HepG2 (cell line): ENCODE measurements around the gene ERMARD. TPM values are rescaled to one million over a fixed set of nuclear protein-coding genes. Genes with fewer than 3 reads are reported as not detected.

Experiments
- BRCA1 ChIP-seq: sonication (generic); formaldehyde crosslinking; IDR thresholded peaks from 2 replicates; pipeline ENCODE4 v1.4.0; 2020; ENCODE audit warnings: missing genetic modification reagents
- CERS6 ChIP-seq: sonication (generic); formaldehyde crosslinking; IDR thresholded peaks from 2 replicates; pipeline ENCODE4 v1.5.0; 2020; ENCODE audit warnings: missing genetic modification reagents
- E2F2 ChIP-seq: sonication (generic); formaldehyde crosslinking; IDR thresholded peaks from 2 replicates; pipeline ENCODE4 v1.4.0; 2020; ENCODE audit warnings: missing genetic modification reagents, borderline replicate concordance
- FLYWCH1 ChIP-seq: sonication (generic); formaldehyde crosslinking; IDR thresholded peaks from 2 replicates; pipeline ENCODE4 v1.8.1; 2023; ENCODE audit warnings: mild to moderate bottlenecking, missing genetic modification reagents
- FOSL1 ChIP-seq: sonication (generic); formaldehyde crosslinking; IDR thresholded peaks from 2 replicates; pipeline ENCODE4 v1.9.0; 2021; ENCODE audit warnings: missing genetic modification reagents, borderline replicate concordance
- HMGXB3 ChIP-seq: sonication (generic); formaldehyde crosslinking; IDR thresholded peaks from 2 replicates; pipeline ENCODE4 v1.4.0; 2020; ENCODE audit warnings: missing genetic modification reagents, borderline replicate concordance
- KDM1A ChIP-seq: IDR thresholded peaks from 2 replicates; pipeline ENCODE4 v1.6.1; 2016; ENCODE audit warnings: missing compliant biosample characterization
- LCORL ChIP-seq, 2 experiments: fragments of 450-650 bp in 1 of 2; sonication (generic) in 1 of 2; formaldehyde crosslinking in 1 of 2; IDR thresholded peaks; 2 replicates each; pipeline versions ENCODE4 v1.5.0 to v1.6.1; 2017 to 2020; ENCODE audit warnings: antibody characterized with exemption in 1 of 2, missing genetic modification reagents in 1 of 2
- PAF1 ChIP-seq: IDR thresholded peaks from 2 replicates; pipeline ENCODE4 v1.6.1; 2016; ENCODE audit warnings: missing genetic modification reagents, missing compliant biosample characterization
- SATB2 ChIP-seq: sonication (generic); formaldehyde crosslinking; IDR thresholded peaks from 2 replicates; pipeline ENCODE4 v1.5.0; 2020; ENCODE audit warnings: missing genetic modification reagents
- SIX4 ChIP-seq: sonication (generic); formaldehyde crosslinking; IDR thresholded peaks from 2 replicates; pipeline ENCODE4 v1.4.0; 2020; ENCODE audit warnings: missing genetic modification reagents
- SMARCE1 ChIP-seq: fragments of 450-650 bp; IDR thresholded peaks from 2 replicates; pipeline ENCODE4 v1.6.1; 2017; ENCODE audit warnings: borderline replicate concordance
- THAP7 ChIP-seq: sonication (generic); formaldehyde crosslinking; IDR thresholded peaks from 2 replicates; pipeline ENCODE4 v1.8.1; 2023; ENCODE audit warnings: mild to moderate bottlenecking, missing genetic modification reagents
- ZBTB21 ChIP-seq: sonication (generic); formaldehyde crosslinking; IDR thresholded peaks from 2 replicates; pipeline ENCODE4 v1.4.0; 2020; ENCODE audit warnings: missing genetic modification reagents
- ZFP41 ChIP-seq: sonication (generic); formaldehyde crosslinking; IDR thresholded peaks from 2 replicates; pipeline ENCODE4 v1.4.0; 2020; ENCODE audit warnings: mild to moderate bottlenecking, missing genetic modification reagents, borderline replicate concordance
- ZMYM2 ChIP-seq: sonication (generic); formaldehyde crosslinking; IDR thresholded peaks from 2 replicates; pipeline ENCODE4 v1.8.0; 2022; ENCODE audit warnings: mild to moderate bottlenecking, missing genetic modification reagents
- ZNF138 ChIP-seq: sonication (generic); formaldehyde crosslinking; IDR thresholded peaks from 2 replicates; pipeline ENCODE4 v1.5.0; 2020; ENCODE audit warnings: mild to moderate bottlenecking, low read depth, missing genetic modification reagents
- ZNF3 ChIP-seq: IDR thresholded peaks from 2 replicates; pipeline ENCODE4 v1.7.0; 2017; ENCODE audit warnings: inconsistent platforms
- ZNF326 ChIP-seq: sonication (generic); formaldehyde crosslinking; IDR thresholded peaks from 2 replicates; pipeline ENCODE4 v1.4.0; 2020; ENCODE audit warnings: missing genetic modification reagents, borderline replicate concordance
- ZNF382 ChIP-seq: sonication (generic); formaldehyde crosslinking; IDR thresholded peaks from 2 replicates; pipeline ENCODE4 v1.5.0; 2020; ENCODE audit warnings: missing genetic modification reagents, mild to moderate bottlenecking, borderline replicate concordance
- ZNF577 ChIP-seq: sonication (generic); formaldehyde crosslinking; IDR thresholded peaks from 2 replicates; pipeline ENCODE4 v1.4.0; 2020; ENCODE audit warnings: mild to moderate bottlenecking, low read depth, missing genetic modification reagents, borderline replicate concordance
- ZNF660 ChIP-seq: sonication (generic); formaldehyde crosslinking; IDR thresholded peaks from 2 replicates; pipeline ENCODE4 v1.5.1; 2020; ENCODE audit warnings: mild to moderate bottlenecking, low read depth, missing genetic modification reagents, borderline replicate concordance
- polyA plus RNA-seq, 8 experiments: library from polyadenylated mRNA; depleted of rRNA in 3 of 8; stranded (reverse) in 7 of 8; unstranded in 1 of 8; fragments of >200 nt; fragmentation: Illumina TruSeq in 4 of 8; extraction: Trizol in 4 of 8; gene quantifications; 2 replicates each; pipeline versions ENCODE4 v1.2.1 to v1.2.3, GENCODE V29; 2011 to 2016; ENCODE audit warnings: low read depth in 4 of 8, missing spikeins in 1 of 8, mixed read lengths in 1 of 8; ENCODE audit not compliant: insufficient read depth in 1 of 8
- total RNA-seq, 5 experiments: library from RNA; depleted of rRNA; stranded (reverse); fragments of >200 nt; fragmentation: Illumina TruSeq; extraction: Trizol; gene quantifications; 2 replicates each; pipeline ENCODE4 v1.2.3, GENCODE V29; 2016; ENCODE audit warnings: low read depth in 1 of 5

ERMARD gene
- total and polyA plus RNA-seq, 2 of the 13 experiments (the other 11 are each of a cell fraction or from before 2014, with no cell fraction given) = 8.8 to 10.7 TPM

- TF ChIP-seq FOSL1 (CRISPR knock-in tag) (peak; percentile 32; the same call in 1 of the 2 replicates), SMARCE1 (no peak), ZNF577 (no peak), KDM1A (0 out of 2 replicates have a peak, but pooled peaks have one; percentile 6), THAP7 (CRISPR knock-in tag) (peak; percentile 8; the same call in 1 of the 2 replicates), BRCA1 (CRISPR knock-in tag) (no peak; the same call in none of the 2 replicates), FLYWCH1 (CRISPR knock-in tag) (no peak), ZNF382 (no peak), HMGXB3 (peak; percentile 58; the same call in 1 of the 2 replicates), ZBTB21 (CRISPR knock-in tag) (no peak), ZNF660 (CRISPR knock-in tag) (no peak; the same call in 1 of the 2 replicates), ZFP41 (0 out of 2 replicates have a peak, but pooled peaks have one; percentile 87), ZNF326 (CRISPR knock-in tag) (no peak), E2F2 (CRISPR knock-in tag) (no peak), PAF1 (peak; percentile 89; the same call in 1 of the 2 replicates), ZMYM2 (CRISPR knock-in tag) (peak; percentile 85), CERS6 (peak; percentile 47; the same call in 1 of the 2 replicates), SIX4 (CRISPR knock-in tag) (peak; percentile 83; the same call in 1 of the 2 replicates), ZNF138 (CRISPR knock-in tag) (peak; percentile 73), SATB2 (CRISPR knock-in tag) (peak; percentile 83; the same call in 1 of the 2 replicates), ZNF3 (CRISPR knock-in tag) (no peak), LCORL (IDR thresholded peaks at IDR 0.05) (no peak), LCORL (CRISPR knock-in tag; IDR thresholded peaks at IDR 0.05) (no peak; the same call in 1 of the 2 replicates)
These were observed 49.2 kb upstream of the ERMARD start, which contains the start of the genes C6orf120 and WDR27 (continued) for GRCh38 chr6:169701954-169702839.
